OCI-LY1 (cell line): ENCODE results near the gene TACR2.

Experiments
- CTCF ChIP-seq: fragments of 200-600 bp; sonication (generic), shearing (Covaris generic); IDR thresholded peaks from 2 replicates; pipeline ENCODE4 v1.5.1; 2017; ENCODE audit warnings: mild to moderate bottlenecking, antibody characterized with exemption, low read length, moderate library complexity, mixed read lengths
- EZH2 ChIP-seq: fragments of 200-600 bp; sonication (generic), shearing (Covaris generic); IDR thresholded peaks from 2 replicates; pipeline ENCODE4 v1.8.0; 2017; ENCODE audit warnings: borderline replicate concordance, mixed run types, mild to moderate bottlenecking, antibody characterized with exemption, low read length, moderate library complexity, mixed read lengths

- TF ChIP-seq EZH2 (no peak), CTCF (no peak)
Observed at GRCh38 chr10:69451209-69451783, 34.6 kb upstream of the TACR2 start, which contains the start of gene TSPAN15.
